Iris pigment epithelial cell (primary cell): Measurements from ENCODE around the gene CYP51A1.
A peak's percentile ranks its signal among the peaks of the same experiment; 100 is the strongest.
"Not testable (repeated sequence)": the region's sequence is repeated elsewhere in the genome, so short reads cannot be mapped to it uniquely, and the experiment has no call there.

Experiments
- DNase-seq: peaks from one replicate; pipeline ENCODE4 v3.0.0-alpha.2; 2011; ENCODE audit warnings: low read depth

The CYP51A1 gene

DNA sequence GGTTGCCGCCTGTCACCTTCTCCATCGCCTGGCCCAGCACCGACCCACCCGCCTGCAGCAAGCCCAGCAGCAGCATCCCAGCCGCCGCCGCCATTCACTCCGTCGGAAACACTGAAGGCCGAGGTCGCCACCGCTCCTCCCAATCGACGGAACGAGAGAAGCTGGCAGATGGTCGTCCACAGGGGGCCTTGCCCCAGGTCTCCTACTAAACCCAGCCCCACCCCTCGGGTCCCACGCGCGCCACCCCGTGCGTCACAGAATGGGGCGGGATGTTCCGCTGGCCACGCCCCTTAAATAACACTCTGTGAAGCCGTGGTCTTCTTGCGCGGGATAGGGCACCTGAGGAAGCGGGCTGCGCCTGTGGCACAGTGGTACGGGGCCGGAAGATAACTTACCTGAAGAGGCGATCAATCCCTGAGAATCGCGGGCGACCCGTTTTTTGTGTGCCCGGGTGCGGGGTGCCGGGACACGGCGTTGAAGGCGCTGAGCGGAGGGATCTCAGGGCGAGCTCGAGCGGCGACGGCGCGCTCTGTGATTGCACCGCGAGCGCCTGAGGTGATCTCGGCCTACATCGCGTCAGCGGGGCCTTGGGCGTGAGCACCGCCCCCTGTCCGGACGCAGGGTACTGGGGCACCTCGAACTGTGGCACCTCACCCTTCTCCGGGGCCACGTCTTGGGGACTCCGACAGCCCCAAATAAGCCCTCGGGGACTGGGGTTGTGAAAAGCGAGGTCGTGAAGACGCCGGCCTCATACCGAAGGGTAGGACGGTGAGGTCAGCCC, at the start of gene CYP51A1:
TSS of gene CYP51A1 (minus strand) at position 207 of the 781 bp plus-strand sequence. CDS start at position 94, 113 bp downstream.
- DNase-seq: peak; percentile 92

GRCh38 chr7:92178928-92179924, 44.9 kb upstream of the CYP51A1 start, which contains the start of gene LRRD1:
Gene LRRD1 (minus strand): TSS chr7:92179142. CDS start chr7:92165202, 13,940 bp downstream.
- peak; percentile 84 for DNase-seq

DNA sequence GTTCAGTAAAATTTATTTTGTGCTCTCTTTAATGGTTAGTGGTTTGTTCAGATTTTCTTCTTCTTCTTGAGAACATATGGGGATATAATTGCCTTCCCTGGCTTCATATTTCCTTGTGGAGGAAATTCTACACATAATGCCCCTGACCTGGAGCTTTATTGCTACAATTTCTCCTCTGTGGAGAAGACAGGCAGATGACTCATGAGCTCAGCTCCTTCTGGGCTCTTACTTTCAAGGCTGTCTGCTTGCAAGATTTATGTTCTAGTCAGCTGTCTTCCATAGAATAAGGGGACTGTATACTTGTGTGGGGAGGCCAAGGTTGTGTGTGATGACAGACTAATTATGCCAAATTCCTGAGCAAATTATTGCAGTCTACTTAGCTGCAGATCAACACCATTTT, 43.1 kb upstream of the CYP51A1 start:
- peak; percentile 83 for DNase-seq

DNA sequence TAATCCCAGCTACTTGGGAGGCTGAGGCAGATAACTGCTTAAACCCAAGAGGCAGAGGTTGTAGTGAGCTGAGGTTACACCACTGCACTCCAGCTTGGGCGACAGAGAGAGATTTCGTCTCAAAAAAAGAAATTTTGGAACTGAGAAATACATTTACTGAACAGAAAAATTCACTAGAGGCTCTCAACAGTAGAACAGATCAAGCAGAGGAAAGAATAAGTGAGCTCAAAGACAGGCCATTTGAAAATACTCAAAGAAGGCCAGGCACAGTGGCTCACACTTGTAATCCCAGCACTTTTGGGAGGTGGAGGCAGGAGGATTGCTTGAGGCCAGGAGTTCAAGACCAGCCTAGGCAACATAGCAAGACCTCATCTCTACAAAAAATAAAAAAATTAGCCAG, 35.3 kb upstream of the CYP51A1 start:
- not testable (repeated sequence) for DNase-seq

- no peak for DNase-seq
These were observed 27.0 kb upstream of the CYP51A1 start for GRCh38 chr7:92161271-92161670.

- DNase-seq: peak; percentile 88
These were observed 24.6 kb upstream of the CYP51A1 start for GRCh38 chr7:92158660-92159575.

DNA sequence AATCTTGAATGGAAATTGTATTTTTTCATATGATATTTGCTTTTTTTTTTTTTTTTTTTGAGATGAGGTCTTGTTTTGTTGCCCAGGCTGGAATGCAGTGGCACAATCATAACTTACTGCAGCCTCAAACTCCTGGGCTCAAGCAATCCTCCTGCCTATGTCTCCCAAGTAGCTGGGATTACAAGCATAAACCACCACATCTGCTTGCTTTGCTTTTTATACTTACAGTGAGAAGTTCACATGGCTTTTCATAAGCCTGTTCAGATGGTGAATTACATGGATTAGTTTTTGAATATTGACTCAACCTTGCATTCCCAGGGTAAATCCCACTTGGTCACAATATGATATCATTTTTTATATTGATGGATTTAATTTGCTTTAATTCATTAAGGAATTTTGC, 22.7 kb upstream of the CYP51A1 start:
- DNase-seq: peak; percentile 40

- DNase-seq: no peak
These were observed 20.9 kb upstream of the CYP51A1 start for GRCh38 chr7:92155108-92155739.

- no peak for DNase-seq
These were observed 16.3 kb upstream of the CYP51A1 start for GRCh38 chr7:92150450-92151017.

GRCh38 chr7:92149736-92150239, 15.5 kb upstream of the CYP51A1 start:
- no peak for DNase-seq

DNA sequence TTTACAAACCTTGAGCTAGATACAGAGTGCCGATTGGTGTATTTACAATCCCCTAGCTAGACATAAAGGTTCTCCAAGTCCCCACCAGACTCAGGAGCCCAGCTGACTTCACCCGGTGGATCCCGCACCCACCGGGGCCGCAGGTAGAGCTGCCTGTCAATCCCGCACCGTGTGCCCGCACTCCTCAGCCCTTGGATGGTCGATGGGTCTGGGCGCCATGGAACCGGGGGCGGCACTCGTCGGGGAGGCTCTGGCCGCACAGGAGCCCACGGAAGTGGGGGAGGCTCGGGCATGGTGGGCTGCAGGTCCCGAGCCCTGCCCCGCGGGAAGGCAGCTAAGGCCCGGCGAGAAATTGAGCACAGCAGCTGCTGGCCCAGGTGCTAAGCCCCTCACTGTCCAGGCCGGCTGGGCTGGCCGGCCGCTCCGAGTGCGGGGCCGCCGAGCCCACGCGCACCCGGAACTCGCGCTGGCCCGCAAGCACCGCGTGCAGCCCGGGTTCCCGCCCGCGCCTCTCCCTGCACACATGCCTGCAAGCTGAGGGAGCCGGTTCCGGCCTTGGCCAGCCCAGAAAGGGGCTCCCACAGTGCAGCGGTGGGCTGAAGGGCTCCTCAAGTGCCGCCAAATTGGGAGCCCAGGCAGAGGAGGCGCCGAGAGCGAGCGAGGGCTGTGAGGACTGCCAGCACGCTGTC, 9.1 kb upstream of the CYP51A1 start:
- DNase-seq: not testable (repeated sequence)

DNA sequence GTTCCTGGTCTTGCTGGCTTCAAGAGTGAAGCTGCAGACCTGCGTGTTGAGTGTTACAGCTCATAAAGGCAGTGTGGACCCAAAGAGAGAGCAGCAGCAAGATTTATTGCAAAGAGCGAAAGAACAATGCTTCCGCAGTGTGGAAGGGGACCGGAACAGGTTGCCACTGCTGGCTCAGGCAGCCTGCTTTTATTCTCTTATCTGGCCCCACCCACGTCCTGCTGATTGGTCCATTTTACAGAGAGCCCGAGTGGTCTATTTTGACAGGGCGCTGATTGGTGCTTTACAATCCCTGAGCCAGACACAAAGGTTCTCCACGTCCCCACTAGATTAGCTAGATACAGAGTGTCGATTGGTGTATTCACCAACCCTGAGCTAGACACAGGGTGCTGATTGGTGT, 8.5 kb upstream of the CYP51A1 start:
- DNase-seq: not testable (repeated sequence)

DNA sequence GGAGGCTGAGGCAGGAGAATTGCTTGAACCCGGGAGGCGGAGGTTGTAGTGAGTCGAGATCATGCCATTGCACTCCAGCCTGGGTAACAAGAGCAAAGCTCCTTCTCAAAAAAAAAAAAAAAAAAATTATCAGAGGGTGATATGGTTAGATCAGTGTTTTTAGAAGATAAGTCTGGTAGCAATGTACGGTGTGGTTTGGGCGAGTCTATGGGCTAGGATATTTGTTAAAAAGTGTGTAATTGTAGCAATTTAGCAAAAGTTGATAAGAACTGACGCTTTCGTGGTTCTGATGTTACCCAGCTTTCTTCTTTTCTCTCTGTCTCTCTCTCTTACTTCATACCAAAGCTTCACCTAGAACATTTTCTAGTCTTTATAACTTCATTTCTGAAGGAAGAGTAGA, 6.9 kb upstream of the CYP51A1 start:
- DNase-seq: no peak

DNA sequence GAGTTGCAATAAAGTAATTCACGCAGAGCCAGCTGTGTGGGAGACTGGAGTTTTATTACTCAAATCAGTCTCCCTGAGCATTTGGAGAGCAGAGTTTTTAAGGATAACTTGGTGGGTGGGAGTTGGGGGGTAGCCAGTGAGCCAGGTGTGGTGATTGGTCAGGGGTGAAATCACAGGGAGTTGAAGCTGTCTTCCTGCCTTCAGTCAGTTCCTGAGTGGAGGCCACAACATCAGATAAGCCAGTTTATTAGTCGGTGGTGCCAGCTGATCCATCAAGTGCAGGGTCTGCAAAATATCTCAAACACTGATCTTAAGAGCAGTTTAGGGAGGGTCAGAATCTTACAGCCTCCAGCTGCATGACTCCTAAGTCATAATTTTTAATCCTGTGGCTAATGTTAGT, 3.3 kb upstream of the CYP51A1 start:
- no peak for DNase-seq

GRCh38 chr7:92135052-92135889, 994 bp upstream of the CYP51A1 start:
- DNase-seq: peak; percentile 39

DNA sequence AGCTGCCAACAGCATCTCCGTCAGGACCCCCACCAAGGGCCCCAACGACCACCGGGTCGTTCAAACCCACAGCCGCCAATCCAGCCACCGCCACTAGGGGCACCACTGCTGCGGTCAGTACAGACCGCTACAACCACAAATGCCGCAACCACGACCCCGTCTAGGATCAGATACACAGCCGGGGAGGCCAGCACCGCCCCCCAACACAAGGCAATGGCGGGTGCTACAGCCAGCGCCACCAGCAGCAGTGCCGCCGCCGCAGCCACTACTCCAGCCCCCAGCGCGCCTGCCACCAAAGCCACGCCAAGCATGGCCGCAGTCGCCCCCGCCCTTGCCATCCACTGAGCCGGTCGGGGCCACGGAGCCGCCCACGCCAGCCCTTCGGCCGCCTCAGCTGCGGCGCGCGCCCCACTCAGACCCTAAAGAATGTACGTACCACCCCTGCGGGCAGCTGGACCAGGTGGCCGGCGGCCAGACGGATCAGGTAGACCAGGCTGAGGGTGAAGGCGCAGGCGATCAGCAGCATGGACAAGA, 473 bp downstream of the CYP51A1 start:
- DNase-seq: peak; percentile 52

DNA sequence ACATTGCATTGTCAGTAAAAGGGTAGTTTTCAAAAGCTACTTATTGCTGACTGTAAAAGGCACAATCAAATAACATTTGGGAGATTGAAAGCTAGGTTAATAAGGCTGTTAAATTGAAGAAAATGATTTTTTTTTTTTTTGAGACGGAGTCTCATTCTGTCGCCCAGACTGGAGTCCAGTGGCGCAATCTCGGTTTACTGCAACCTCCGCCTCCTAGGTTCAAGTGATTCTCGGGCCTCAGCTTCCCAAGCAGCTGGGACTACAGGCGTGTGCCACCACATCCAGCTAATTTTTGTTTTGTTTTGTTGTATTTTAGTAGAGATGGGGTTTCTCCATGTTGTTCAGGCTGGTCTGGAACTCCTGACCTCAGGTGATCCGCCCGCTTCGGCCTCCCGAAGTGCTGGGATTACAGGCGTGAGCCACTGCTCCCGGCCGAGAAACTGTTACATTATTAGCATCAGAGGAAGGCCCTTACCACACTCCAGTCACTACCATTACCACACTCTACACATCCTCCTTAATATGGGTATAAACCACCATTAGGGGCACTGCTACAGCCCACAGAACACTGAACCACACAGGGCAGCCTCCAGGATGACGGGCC, 1.0 kb downstream of the CYP51A1 start:
- DNase-seq: no peak

GRCh38 chr7:92131764-92132330, 2.4 kb downstream of the CYP51A1 start:
- DNase-seq: no peak
